SJSA1 (cell line): ENCODE data around the gene HCLS1. TPM values are rescaled to one million over a fixed set of nuclear protein-coding genes. Genes with fewer than 3 reads are reported as not detected.

Experiments
- DNase-seq, 2 experiments: peaks; one replicate each; pipeline ENCODE4 v3.0.0-alpha.2; 2015 to 2020; ENCODE audit warnings: low spot score in 2 of 2, low read depth in 1 of 2
- H3K27ac ChIP-seq: fragments of 250-450 bp; sonication (Bioruptor Pico); 2 replicates; pipeline ENCODE4 v1.5.1; 2020; ENCODE audit warnings: mild to moderate bottlenecking, moderate library complexity
- H3K27me3 ChIP-seq: fragments of 250-450 bp; sonication (Bioruptor Pico); replicated peaks from 2 replicates; pipeline ENCODE4 v1.5.1; 2020; ENCODE audit warnings: mild to moderate bottlenecking, moderate library complexity
- H3K36me3 ChIP-seq: fragments of 250-450 bp; sonication (Bioruptor Pico); 2 replicates; pipeline ENCODE4 v1.5.1; 2020; ENCODE audit warnings: mild to moderate bottlenecking
- H3K4me1 ChIP-seq: fragments of 250-450 bp; sonication (Bioruptor Pico); replicated peaks from 2 replicates; pipeline ENCODE4 v1.6.1; 2021; ENCODE audit warnings: mild to moderate bottlenecking
- H3K4me3 ChIP-seq: fragments of 250-450 bp; sonication (Bioruptor Pico); 2 replicates; pipeline ENCODE4 v1.5.1; 2020; ENCODE audit warnings: mild to moderate bottlenecking
- H3K9me3 ChIP-seq: fragments of 250-450 bp; sonication (Bioruptor Pico); replicated peaks from 2 replicates; pipeline ENCODE4 v1.5.1; 2020; ENCODE audit warnings: mild to moderate bottlenecking
- total RNA-seq: library from RNA; depleted of rRNA; stranded (reverse); fragments of >200 nt; shearing (Covaris generic); gene quantifications from 2 replicates; pipeline ENCODE4 v1.2.3, GENCODE V29; 2014

Gene HCLS1
- total RNA-seq, 1 experiment from 2014 or later: not detected

DNA sequence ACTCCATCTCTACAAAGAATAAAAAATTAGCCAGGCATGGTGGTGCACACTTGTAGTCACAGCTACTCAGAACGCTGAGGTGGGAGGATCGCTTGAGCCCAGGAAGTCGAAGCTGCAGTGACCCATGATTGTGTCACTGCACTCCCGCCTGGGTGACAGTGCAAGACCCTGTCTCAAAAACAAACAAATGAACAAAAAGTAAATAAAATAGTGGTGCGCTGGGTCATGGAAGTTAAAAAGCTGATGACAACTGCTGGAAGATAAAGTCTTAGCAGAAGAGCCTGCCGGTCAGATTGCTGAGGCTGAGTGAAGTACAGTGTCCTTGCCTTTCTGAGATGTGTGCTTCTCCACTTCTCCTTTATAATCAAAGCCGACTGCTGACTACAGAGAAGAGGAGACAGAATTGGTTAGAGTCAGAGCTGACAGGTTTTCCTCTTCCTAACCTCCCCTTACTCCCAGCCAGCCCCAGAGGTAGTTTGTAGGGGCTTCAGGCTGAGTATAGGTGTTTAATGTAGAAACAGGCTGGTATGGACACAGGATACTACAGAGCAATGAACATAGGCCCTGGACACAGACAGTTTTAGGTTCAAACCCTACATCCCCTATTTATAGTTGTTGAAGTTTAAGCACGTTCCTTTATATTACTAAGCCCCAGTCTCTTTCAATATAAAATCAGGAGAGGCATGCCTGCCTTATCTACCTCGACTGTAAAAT is 17.9 kb downstream of the HCLS1 start:
- Histone ChIP-seq H3K27ac (no peak overlapping the region), H3K4me3 (no peak overlapping the region), H3K9me3 (no peaks in the 10 kb centered on the region), H3K36me3 (no peaks in the 10 kb centered on the region), H3K4me1 (no peaks in the 10 kb centered on the region), H3K27me3 (no peaks in the 10 kb centered on the region)
- DNase-seq: no peak

DNA sequence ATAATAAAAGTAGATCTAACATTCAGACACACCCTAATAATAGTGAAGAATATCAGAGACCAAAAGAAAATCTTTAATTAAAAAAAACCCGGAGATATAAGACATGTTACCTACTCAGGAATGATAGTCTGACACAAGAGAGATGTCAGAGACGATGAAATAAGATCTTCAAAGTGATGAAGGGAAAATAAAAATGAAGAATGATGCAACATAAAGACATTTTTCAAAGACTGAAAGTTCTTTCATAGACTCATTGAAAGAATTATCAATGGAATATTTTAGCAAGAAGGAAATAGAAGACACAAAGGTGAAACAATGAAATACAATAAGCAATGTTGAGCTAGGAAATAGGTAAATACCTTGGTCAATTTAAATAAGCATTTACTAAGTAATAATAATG is 19.6 kb downstream of the HCLS1 start:
- Histone ChIP-seq H3K27ac (no peak overlapping the region), H3K4me1 (no peaks in the 10 kb centered on the region), H3K9me3 (no peaks in the 10 kb centered on the region), H3K27me3 (no peaks in the 10 kb centered on the region), H3K4me3 (no peak overlapping the region), H3K36me3 (no peaks in the 10 kb centered on the region)
- no peak for DNase-seq

DNA sequence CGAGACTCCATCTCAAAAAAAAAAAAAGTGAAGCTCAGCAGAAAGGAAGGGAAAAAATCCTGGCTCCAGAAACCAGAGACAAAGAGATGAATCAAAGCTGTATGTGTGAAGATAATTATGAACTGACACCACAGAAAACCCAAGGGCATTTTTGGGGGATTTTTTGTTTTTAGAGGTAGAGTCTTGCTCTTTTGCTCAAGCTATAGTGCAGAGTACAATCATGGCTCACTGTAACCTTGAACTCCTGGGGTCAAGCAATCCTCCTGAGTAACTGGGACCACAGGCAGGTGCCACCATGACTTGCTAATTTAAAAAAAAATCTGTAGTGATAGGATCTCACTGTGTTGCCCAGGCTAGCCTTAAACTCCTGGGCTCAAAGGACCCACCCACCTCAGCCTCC is 22.8 kb downstream of the HCLS1 start:
- Histone ChIP-seq H3K4me1 (no peaks in the 10 kb centered on the region), H3K4me3 (no peak overlapping the region), H3K27ac (no peak overlapping the region), H3K9me3 (no peaks in the 10 kb centered on the region), H3K36me3 (no peaks in the 10 kb centered on the region), H3K27me3 (no peaks in the 10 kb centered on the region)
- DNase-seq: no peak

DNA sequence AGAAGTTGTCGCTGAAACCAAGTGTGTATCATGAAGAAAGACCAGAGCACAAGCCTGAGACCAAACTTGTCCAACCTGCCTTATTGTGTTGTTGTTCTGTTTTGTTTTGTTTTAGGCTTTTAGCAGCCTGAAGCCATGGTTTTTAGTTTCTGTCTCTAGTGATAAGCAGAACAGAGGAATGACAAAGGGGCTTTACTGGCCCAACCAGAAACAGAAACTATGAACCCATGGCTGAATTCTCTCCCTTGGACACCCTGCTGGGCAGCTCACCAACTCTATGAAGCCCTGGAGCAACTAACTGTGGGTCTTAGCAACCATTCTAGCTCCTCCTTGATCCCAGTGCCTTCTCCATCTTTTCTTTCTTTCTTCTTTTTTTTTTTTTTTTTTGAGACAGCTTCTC is 30.3 kb downstream of the HCLS1 start:
- no peak for DNase-seq
- no peak overlapping the region for H3K4me3 ChIP-seq
- no peak overlapping the region for H3K27ac ChIP-seq
- H3K36me3 ChIP-seq: no peaks in the 10 kb centered on the region
- no peaks in the 10 kb centered on the region for H3K27me3 ChIP-seq
- H3K4me1 ChIP-seq: no peaks in the 10 kb centered on the region
- no peaks in the 10 kb centered on the region for H3K9me3 ChIP-seq

DNA sequence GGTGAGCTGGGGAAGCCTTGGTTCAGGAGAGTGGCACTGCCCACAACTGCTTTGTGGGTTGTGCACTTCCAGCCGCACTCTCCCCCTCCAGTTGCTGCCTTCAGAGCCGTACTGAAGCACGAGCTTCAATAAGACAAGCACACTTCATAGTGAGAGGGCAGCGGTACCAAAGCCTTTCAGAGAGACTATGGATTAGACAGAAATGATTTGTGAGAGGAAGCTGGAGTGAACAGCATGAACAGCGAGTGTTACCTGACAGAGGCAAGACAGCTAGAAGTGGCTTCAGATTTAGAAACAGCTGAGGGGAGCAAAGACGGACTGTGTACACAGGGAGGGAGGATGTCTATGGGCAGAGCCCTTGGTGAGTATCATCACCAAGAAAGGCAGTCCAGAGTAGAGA is 31.1 kb downstream of the HCLS1 start:
- H3K9me3 ChIP-seq: no peaks in the 10 kb centered on the region
- H3K27me3 ChIP-seq: peaks cover 4% of the 10 kb centered on the region; the same call in 1 of the 2 replicates
- no peaks in the 10 kb centered on the region for H3K4me1 ChIP-seq
- H3K4me3 ChIP-seq: no peak overlapping the region
- H3K36me3 ChIP-seq: no peaks in the 10 kb centered on the region
- H3K27ac ChIP-seq: no peak overlapping the region
- no peak for DNase-seq

DNA sequence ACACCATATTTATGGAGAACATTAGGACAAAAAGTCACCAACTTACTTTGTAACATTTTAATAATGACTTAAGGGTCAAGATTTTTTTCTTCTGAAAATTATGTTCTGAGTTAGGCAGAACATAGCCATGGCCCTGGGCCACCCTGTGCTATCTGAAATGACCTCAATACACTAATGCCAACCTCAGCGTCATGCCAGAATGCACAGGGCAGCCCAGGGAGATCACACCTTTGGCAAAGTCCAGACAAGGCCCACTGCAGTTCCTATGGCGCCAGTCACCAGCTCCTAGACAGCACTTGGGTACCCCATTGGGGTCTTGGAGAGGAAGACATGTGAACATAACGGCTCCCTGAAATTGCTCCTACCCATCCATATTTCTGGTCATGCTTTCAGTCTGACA is 33.1 kb downstream of the HCLS1 start:
- no peaks in the 10 kb centered on the region for H3K9me3 ChIP-seq
- H3K4me1 ChIP-seq: no peaks in the 10 kb centered on the region
- peaks cover 4% of the 10 kb centered on the region; the same call in 1 of the 2 replicates for H3K27me3 ChIP-seq
- H3K36me3 ChIP-seq: no peaks in the 10 kb centered on the region
- H3K27ac ChIP-seq: no peak overlapping the region
- H3K4me3 ChIP-seq: no peak overlapping the region
- no peak for DNase-seq

DNA sequence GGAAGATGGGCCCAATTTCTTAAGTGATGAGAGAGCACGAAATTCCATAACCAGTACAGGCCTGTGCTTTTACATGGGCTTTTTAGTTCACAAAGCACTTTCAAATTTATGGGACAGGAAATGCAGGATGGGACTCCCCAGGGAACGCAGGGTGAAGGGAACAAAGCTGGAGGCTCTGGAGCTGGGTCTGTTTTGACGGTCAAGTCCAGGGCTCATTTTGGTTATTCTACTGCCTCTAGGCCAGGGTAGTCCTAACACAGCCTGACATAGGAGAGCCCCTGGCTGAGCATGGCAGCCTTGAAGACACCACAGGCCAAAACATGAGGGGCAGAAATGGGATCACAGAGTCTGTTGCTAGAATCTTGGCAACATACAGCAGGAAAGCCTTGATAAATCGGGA is 33.5 kb downstream of the HCLS1 start:
- no peak overlapping the region for H3K27ac ChIP-seq
- no peaks in the 10 kb centered on the region for H3K36me3 ChIP-seq
- no peaks in the 10 kb centered on the region for H3K4me1 ChIP-seq
- H3K4me3 ChIP-seq: no peak overlapping the region
- peaks cover 4% of the 10 kb centered on the region; the same call in 1 of the 2 replicates for H3K27me3 ChIP-seq
- H3K9me3 ChIP-seq: no peaks in the 10 kb centered on the region
- DNase-seq: no peak

DNA sequence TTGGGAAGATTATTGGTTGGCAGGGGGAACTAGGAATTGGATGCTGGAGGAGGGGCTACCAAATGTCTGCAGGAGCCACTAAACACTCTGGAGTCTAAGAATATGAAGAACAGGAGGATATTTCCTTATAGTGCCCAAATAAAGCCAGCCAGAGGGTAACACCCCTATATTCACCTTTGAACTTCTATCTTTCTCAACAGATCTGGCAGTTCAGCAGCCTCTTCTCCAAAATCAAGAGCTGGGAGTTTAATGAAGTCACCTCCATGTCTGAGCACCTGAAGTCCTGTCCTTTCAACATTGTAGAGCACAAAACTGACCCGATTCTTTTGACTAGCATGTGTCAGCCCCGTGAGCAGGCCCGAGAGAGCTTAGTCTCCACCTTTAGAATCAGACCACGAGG is 34.2 kb downstream of the HCLS1 start:
- Histone ChIP-seq H3K9me3 (no peaks in the 10 kb centered on the region), H3K4me3 (no peak overlapping the region), H3K27ac (no peak overlapping the region), H3K36me3 (no peaks in the 10 kb centered on the region), H3K4me1 (no peaks in the 10 kb centered on the region), H3K27me3 (peaks cover 4% of the 10 kb centered on the region; the same call in 1 of the 2 replicates)
- DNase-seq: no peak

DNA sequence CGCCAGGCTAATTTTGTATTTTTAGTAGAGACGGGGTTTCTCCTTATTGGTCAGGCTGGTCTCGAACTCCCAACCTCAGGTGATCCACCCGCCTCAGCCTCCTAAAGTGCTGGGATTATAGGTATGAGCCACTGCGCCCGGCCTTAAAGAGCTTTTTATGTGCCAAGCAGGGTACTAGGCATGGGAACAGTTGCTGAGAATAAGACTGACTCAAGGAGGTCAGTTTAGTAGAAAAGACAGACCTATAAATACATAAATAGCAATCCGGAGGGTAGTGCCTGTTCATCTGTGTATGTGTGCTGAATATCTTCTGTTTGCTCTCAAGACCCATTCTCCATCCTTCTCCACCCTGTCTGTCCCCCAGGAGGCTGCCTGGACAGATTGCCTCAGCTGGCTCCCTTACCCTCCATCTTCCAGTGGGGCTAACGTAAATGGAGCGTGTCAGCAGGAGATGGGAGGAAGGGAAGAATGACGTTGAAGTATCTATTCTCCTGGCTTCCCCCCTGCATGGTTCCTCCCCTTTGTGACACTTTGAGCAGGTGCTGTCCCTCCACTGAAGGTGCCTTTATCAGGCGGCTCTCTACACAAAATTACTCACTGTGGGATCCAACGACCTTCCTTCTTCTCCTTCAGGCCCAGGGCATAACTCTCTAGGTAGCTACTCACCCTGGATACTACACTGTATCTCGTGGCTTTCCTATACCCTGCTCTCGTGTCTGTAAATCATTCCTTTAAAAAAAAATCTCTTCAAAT is 36.4 kb downstream of the HCLS1 start:
- Histone ChIP-seq H3K9me3 (no peaks in the 10 kb centered on the region), H3K36me3 (no peaks in the 10 kb centered on the region), H3K27ac (no peak overlapping the region), H3K4me1 (no peaks in the 10 kb centered on the region), H3K4me3 (no peak overlapping the region), H3K27me3 (peaks cover 9% of the 10 kb centered on the region)
- DNase-seq: no peak

DNA sequence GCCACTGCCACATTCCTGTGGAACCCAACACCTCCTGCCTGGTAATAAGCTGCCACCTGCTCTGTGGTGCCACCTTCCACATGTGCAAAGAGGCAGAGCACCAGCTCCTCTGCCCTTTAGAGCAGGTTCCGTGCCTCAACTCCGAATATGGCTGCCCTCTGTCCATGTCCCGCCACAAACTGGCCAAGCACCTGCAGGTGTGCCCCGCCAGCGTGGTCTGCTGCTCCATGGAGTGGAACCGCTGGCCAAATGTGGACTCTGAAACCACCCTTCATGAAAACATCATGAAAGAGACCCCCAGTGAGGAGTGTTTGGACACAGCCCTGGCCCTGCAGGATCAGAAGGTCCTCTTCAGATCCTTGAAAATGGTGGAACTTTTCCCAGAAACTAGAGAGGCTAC is 39.2 kb downstream of the HCLS1 start:
- Histone ChIP-seq H3K4me3 (no peak overlapping the region), H3K36me3 (no peaks in the 10 kb centered on the region), H3K27me3 (peaks cover 9% of the 10 kb centered on the region), H3K9me3 (no peaks in the 10 kb centered on the region), H3K4me1 (no peaks in the 10 kb centered on the region), H3K27ac (no peak overlapping the region)
- no peak for DNase-seq

DNA sequence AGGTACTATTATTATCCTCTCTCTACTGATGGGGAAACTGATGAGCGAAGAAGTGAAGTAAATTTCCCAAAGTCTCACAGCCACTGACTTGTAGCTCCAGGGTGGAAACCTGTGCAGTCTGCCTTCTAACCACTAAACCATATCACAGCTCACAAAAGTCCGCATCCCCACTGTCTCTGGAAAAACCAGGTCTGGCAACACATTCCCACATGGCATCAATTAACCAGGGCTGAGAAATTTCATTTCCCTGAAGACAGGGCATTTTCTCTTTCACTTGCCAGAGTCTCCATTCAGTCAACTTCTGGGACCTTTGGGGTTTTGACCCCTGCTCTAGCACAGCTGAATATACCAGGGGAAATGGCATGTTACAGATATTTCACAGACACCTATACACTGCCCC is 41.0 kb downstream of the HCLS1 start:
- no peaks in the 10 kb centered on the region for H3K36me3 ChIP-seq
- no peaks in the 10 kb centered on the region for H3K4me1 ChIP-seq
- no peak overlapping the region for H3K27ac ChIP-seq

DNA sequence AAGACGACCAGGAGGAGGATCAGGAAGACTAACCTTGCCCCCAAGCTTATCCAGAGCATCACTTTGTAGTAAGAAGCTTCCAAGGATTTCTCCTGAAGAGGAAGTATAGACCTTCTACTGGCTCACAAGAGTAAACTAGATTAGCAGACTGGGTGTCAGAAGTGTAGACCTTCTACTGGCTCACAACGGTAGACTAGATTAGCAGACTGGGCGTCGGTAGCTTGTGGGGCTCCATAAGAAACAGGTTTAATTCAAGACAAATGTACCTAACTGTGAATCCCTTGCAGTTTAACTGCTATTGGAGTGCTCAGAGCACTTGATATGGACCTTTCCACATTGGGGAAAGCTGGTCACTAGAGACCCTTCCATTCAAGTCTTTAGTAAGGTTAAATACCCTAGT is 54.6 kb downstream of the HCLS1 start:
- H3K4me3 ChIP-seq: no peak overlapping the region

More for the DNA sequence above, 41.0 kb downstream of the HCLS1 start:
- H3K27me3 ChIP-seq: peaks cover 6% of the 10 kb centered on the region; the same call in 1 of the 2 replicates
- no peak for DNase-seq
- no peaks in the 10 kb centered on the region for H3K9me3 ChIP-seq
- no peak overlapping the region for H3K4me3 ChIP-seq

DNA sequence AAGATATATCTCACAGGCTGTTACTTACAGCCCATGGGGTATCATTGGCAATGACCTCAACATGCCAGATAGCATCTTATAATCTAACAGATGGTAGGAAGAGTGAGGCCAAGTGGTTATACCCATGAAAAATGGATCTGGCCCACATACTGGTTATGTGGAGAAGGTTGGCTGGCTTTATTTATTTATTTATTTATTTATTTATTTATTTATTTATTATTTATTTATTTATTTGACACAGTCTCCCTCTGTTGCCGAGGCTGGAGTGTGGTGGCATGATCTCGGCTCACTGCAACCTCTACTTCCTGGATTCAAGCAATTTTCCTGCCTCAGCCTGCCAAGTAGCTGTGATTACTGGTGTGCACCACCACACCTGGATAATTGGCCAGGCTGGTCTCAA is 55.9 kb downstream of the HCLS1 start:
- Histone ChIP-seq H3K27ac (no peak overlapping the region), H3K36me3 (no peaks in the 10 kb centered on the region), H3K9me3 (no peaks in the 10 kb centered on the region), H3K27me3 (no peaks in the 10 kb centered on the region), H3K4me3 (no peak overlapping the region), H3K4me1 (no peaks in the 10 kb centered on the region)
- DNase-seq: no peak

More for the DNA sequence above, 54.6 kb downstream of the HCLS1 start:
- Histone ChIP-seq H3K27me3 (no peaks in the 10 kb centered on the region), H3K4me1 (no peaks in the 10 kb centered on the region), H3K9me3 (no peaks in the 10 kb centered on the region), H3K27ac (no peak overlapping the region), H3K36me3 (no peaks in the 10 kb centered on the region)
- no peak for DNase-seq

DNA sequence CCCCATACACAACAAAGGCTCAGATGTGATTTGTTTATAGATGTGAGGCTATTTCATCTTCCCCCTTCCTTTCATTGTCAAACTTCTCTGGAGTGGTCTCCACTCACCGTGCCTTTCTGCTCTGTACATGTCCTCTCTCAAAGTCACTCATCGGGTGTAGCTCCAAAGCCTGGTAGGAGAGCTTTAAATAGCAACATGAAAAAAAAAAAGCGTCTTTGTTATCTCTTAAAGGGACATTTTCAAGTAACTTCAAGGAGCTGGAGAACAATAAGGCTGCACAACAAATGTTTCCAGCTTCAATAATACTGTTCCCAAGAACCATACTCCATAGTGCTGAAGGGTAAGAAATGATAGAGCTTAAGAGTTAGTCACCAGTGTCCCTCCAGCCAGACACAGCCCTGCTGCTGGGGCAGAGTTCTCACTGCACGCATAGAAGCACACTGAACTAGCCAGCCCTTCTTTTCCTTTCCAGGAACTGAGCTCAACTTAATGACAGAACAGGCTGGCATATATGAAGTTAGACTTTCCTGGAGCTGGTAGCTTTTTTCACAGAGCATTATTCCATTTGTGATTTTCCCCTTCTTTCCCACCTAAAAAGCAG is 59.4 kb downstream of the HCLS1 start:
- Histone ChIP-seq H3K9me3 (no peaks in the 10 kb centered on the region), H3K27ac (no peak overlapping the region), H3K4me1 (no peaks in the 10 kb centered on the region), H3K4me3 (no peak overlapping the region), H3K36me3 (no peaks in the 10 kb centered on the region), H3K27me3 (no peaks in the 10 kb centered on the region)
- DNase-seq: no peak
